DOHH2 (cell line): ENCODE results near the gene RECQL.

Source experiments
- CTCF ChIP-seq: fragments of 200-600 bp; sonication (generic); IDR thresholded peaks from one replicate; pipeline ENCODE4 v1.5.1; 2014; ENCODE audit warnings: antibody characterized with exemption, mild to moderate bottlenecking, low read depth, low read length; ENCODE audit not compliant: poor library complexity, severe bottlenecking
- EZH2phosphoT487 ChIP-seq: fragments of 200-600 bp; sonication (generic); IDR thresholded peaks from 2 replicates; pipeline ENCODE4 v1.6.1; 2017; ENCODE audit warnings: borderline replicate concordance, mild to moderate bottlenecking, antibody characterized with exemption, low read length, moderate library complexity, mixed read lengths

GRCh38 chr12:21434699-21435098 is 66.7 kb downstream of the RECQL start:
- TF ChIP-seq CTCF, result no peak
- TF ChIP-seq EZH2phosphoT487, result no peak
